Measurements from ENCODE around the gene PFKM. TPM values are rescaled to one million over a fixed set of nuclear protein-coding genes. Genes with fewer than 3 reads are reported as not detected.

The PFKM gene
- total RNA-seq, 1 donor from 2014 or later: 80.3 TPM

GRCh38 chr12:48075832-48076231, 43.3 kb upstream of the PFKM start:
- H3K79me2 ChIP-seq (ENCODE audit: insufficient read depth, low read length): no peaks in the 10 kb centered on the region
- H3K36me3 Mint-ChIP-seq (ENCODE audit: low read depth, unreplicated experiment): peaks cover 5% of the 10 kb centered on the region
- H3K36me3 ChIP-seq (ENCODE audit: insufficient read depth, low read length): peaks cover 25% of the 10 kb centered on the region
- no peaks in the 10 kb centered on the region for H3K4me1 Mint-ChIP-seq (ENCODE audit: low read depth, unreplicated experiment)
- H3K27me3 Mint-ChIP-seq (ENCODE audit: low read depth, unreplicated experiment): no peaks in the 10 kb centered on the region
- no peak overlapping the region for H3K4me3 Mint-ChIP-seq (ENCODE audit: unreplicated experiment)
- no peak for TF ChIP-seq EZH2 (IDR thresholded peaks at IDR 0.05; ENCODE audit: insufficient read depth, low read length)
- H3K9me3 Mint-ChIP-seq (ENCODE audit: unreplicated experiment): no peaks in the 10 kb centered on the region
- no peaks in the 10 kb centered on the region for H3K4me1 ChIP-seq (ENCODE audit: insufficient read depth, low read length)
- H3K4me3 ChIP-seq (ENCODE audit: insufficient read depth, low read depth, low read length): no peak overlapping the region
- no peak overlapping the region for H3K4me2 ChIP-seq (ENCODE audit: low read length)
- DNase-seq (ENCODE audit: low read depth) (no peak), FAIRE-seq (no peak)
- no peak overlapping the region for H3K27ac ChIP-seq (ENCODE audit: low read depth, low read length)
- H3K27ac Mint-ChIP-seq (ENCODE audit: unreplicated experiment): no peak overlapping the region
- H3K9ac ChIP-seq (ENCODE audit: low read length): no peak overlapping the region
- no peaks in the 10 kb centered on the region for H3K9me3 ChIP-seq (ENCODE audit: insufficient read depth, low read depth, low read length)
- H3K27me3 ChIP-seq (ENCODE audit: insufficient read depth, low read length): no peaks in the 10 kb centered on the region
- H4K20me1 ChIP-seq (ENCODE audit: insufficient read depth, low read length): no peaks in the 10 kb centered on the region
- H2AFZ ChIP-seq (ENCODE audit: low read depth, low read length): no peak overlapping the region

GRCh38 chr12:48077111-48077510, 42.1 kb upstream of the PFKM start:
- Mint-ChIP-seq H3K27ac (ENCODE audit: unreplicated experiment) (no peak overlapping the region), H3K27me3 (ENCODE audit: low read depth, unreplicated experiment) (no peaks in the 10 kb centered on the region), H3K4me3 (ENCODE audit: unreplicated experiment) (no peak overlapping the region), H3K9me3 (ENCODE audit: unreplicated experiment) (no peaks in the 10 kb centered on the region), H3K36me3 (ENCODE audit: low read depth, unreplicated experiment) (peaks cover 5% of the 10 kb centered on the region), H3K4me1 (ENCODE audit: low read depth, unreplicated experiment) (no peaks in the 10 kb centered on the region)
- Histone ChIP-seq H3K9me3 (ENCODE audit: insufficient read depth, low read depth, low read length) (no peaks in the 10 kb centered on the region), H2AFZ (ENCODE audit: low read depth, low read length) (no peak overlapping the region), H3K4me2 (ENCODE audit: low read length) (no peak overlapping the region), H3K27ac (ENCODE audit: low read depth, low read length) (no peak overlapping the region), H3K4me3 (ENCODE audit: insufficient read depth, low read depth, low read length) (no peak overlapping the region), H3K9ac (ENCODE audit: low read length) (no peak overlapping the region), H3K36me3 (ENCODE audit: insufficient read depth, low read length) (peaks cover 20% of the 10 kb centered on the region), H4K20me1 (ENCODE audit: insufficient read depth, low read length) (no peaks in the 10 kb centered on the region), H3K4me1 (ENCODE audit: insufficient read depth, low read length) (no peaks in the 10 kb centered on the region), H3K79me2 (ENCODE audit: insufficient read depth, low read length) (no peaks in the 10 kb centered on the region), H3K27me3 (ENCODE audit: insufficient read depth, low read length) (no peaks in the 10 kb centered on the region)
- DNase-seq (ENCODE audit: low read depth): no peak
- TF ChIP-seq CTCF (IDR thresholded peaks at IDR 0.05; ENCODE audit: insufficient read depth, low read depth, low read length) (no peak), EZH2 (IDR thresholded peaks at IDR 0.05; ENCODE audit: insufficient read depth, low read length) (no peak)
- FAIRE-seq: no peak

- DNase-seq (ENCODE audit: low read depth): peak; percentile 22
- H3K4me1 Mint-ChIP-seq (ENCODE audit: low read depth, unreplicated experiment): no peaks in the 10 kb centered on the region
- Histone ChIP-seq H2AFZ (ENCODE audit: low read depth, low read length) (no peak overlapping the region), H3K27ac (ENCODE audit: low read depth, low read length) (no peak overlapping the region), H3K4me3 (ENCODE audit: insufficient read depth, low read depth, low read length) (no peak overlapping the region), H3K9me3 (ENCODE audit: insufficient read depth, low read depth, low read length) (no peaks in the 10 kb centered on the region), H4K20me1 (ENCODE audit: insufficient read depth, low read length) (no peaks in the 10 kb centered on the region), H3K27me3 (ENCODE audit: insufficient read depth, low read length) (no peaks in the 10 kb centered on the region), H3K4me2 (ENCODE audit: low read length) (no peak overlapping the region), H3K36me3 (ENCODE audit: insufficient read depth, low read length) (peaks cover 5% of the 10 kb centered on the region), H3K9ac (ENCODE audit: low read length) (no peak overlapping the region), H3K79me2 (ENCODE audit: insufficient read depth, low read length) (no peaks in the 10 kb centered on the region), H3K4me1 (ENCODE audit: insufficient read depth, low read length) (no peaks in the 10 kb centered on the region)
- no peak overlapping the region for H3K4me3 Mint-ChIP-seq (ENCODE audit: unreplicated experiment)
- H3K27ac Mint-ChIP-seq (ENCODE audit: unreplicated experiment): no peak overlapping the region
- H3K27me3 Mint-ChIP-seq (ENCODE audit: low read depth, unreplicated experiment): no peaks in the 10 kb centered on the region
- H3K36me3 Mint-ChIP-seq (ENCODE audit: low read depth, unreplicated experiment): peaks cover 5% of the 10 kb centered on the region
- TF ChIP-seq CTCF (IDR thresholded peaks at IDR 0.05; ENCODE audit: insufficient read depth, low read depth, low read length): no peak
- no peak for TF ChIP-seq EZH2 (IDR thresholded peaks at IDR 0.05; ENCODE audit: insufficient read depth, low read length)
- H3K9me3 Mint-ChIP-seq (ENCODE audit: unreplicated experiment): no peaks in the 10 kb centered on the region
- peak; percentile 13 for FAIRE-seq
Measured at GRCh38 chr12:48078901-48079300, 40.3 kb upstream of the PFKM start.

Measured in astrocyte (in vitro differentiated cells and primary cell).